GM12878 (cell line): ENCODE data around the gene SLC2A14. TPM values are rescaled to one million over a fixed set of nuclear protein-coding genes. Genes with fewer than 3 reads are reported as not detected.
"Not testable (repeated sequence)": the region's sequence is repeated elsewhere in the genome, so short reads cannot be mapped to it uniquely, and the experiment has no call there.

Experiments
- ATAC-seq: fragments of 200-7000 bp; cut with Tn5 transposase; 3 replicates; pipeline ENCODE4 v1.9.1; 2020; ENCODE audit warnings: mild to moderate bottlenecking, moderate library complexity
- BruUV-seq: library from RNA; stranded (reverse); fragments of 400-500 nt; replicated peaks from 2 replicates; lab custom pipeline; 2021; lab: Mats Ljungman, UMichigan
- CTCF ChIA-PET: fragments of 300-600 bp; sonication (Branson Sonifier 250); formaldehyde crosslinking; extraction: SDS; loops from one replicate; lab custom pipeline; 2021; ENCODE audit warnings: inconsistent platforms; lab: Yijun Ruan, JAX
- POLR2A ChIA-PET: fragments of 350-600 bp; formaldehyde crosslinking; extraction: SDS; loops from one replicate; lab custom pipeline; 2021; ENCODE audit warnings: inconsistent platforms; lab: Charles Lee
- RAD21 ChIA-PET: fragments of 300-600 bp; sonication (Branson Sonifier 250); formaldehyde crosslinking; loops from one replicate; lab custom pipeline; 2023; ENCODE audit warnings: antibody characterized with exemption; ENCODE audit not compliant: unreplicated experiment; lab: Charles Lee
- SMC1A ChIA-PET: fragments of 300-600 bp; sonication (Branson Sonifier 250); formaldehyde crosslinking; loops from one replicate; lab custom pipeline; 2023; ENCODE audit not compliant: unreplicated experiment, uncharacterized antibody; lab: Charles Lee
- DNase-seq: peaks from one replicate; pipeline ENCODE4 v3.0.0-alpha.2; 2011; ENCODE audit warnings: low read depth, low spot score
- FAIRE-seq: peaks from 3 replicates; lab custom pipeline; 2011; peaks lifted over from hg19 to GRCh38; lab: Jason Lieb, UNC
- H2AFZ ChIP-seq: 2 replicates; pipeline ENCODE4 v1.6.0; 2011; ENCODE audit warnings: low read depth, low read length, control low read depth; ENCODE audit not compliant: control insufficient read depth
- H3K27ac ChIP-seq: 2 replicates; pipeline ENCODE4 v1.5.1; 2011; ENCODE audit warnings: control low read depth; ENCODE audit not compliant: control insufficient read depth, insufficient read depth
- H3K27me3 ChIP-seq, 2 experiments: replicated peaks in 1 of 2; 2 replicates each; pipeline versions ENCODE4 v1.6.0 to v1.6.1; 2011; ENCODE audit warnings: low read length in 1 of 2; ENCODE audit not compliant: control insufficient read depth in 2 of 2, insufficient read depth in 2 of 2
- H3K36me3 ChIP-seq, 2 experiments: 2 replicates each; pipeline ENCODE4 v1.5.1; 2011; ENCODE audit warnings: low read length in 1 of 2; ENCODE audit not compliant: control insufficient read depth in 2 of 2, insufficient read depth in 2 of 2
- H3K4me1 ChIP-seq: 2 replicates; pipeline ENCODE4 v1.6.1; 2011; ENCODE audit warnings: mild to moderate bottlenecking, low read length, moderate library complexity, mixed read lengths; ENCODE audit not compliant: control insufficient read depth, insufficient read depth
- H3K4me2 ChIP-seq: 2 replicates; pipeline ENCODE4 v1.6.0; 2011; ENCODE audit warnings: control low read depth; ENCODE audit not compliant: control insufficient read depth, insufficient read depth
- H3K4me3 ChIP-seq: fragments of 200-600 bp; sonication (generic); 2 replicates; pipeline ENCODE4 v1.5.1; 2016
- H3K79me2 ChIP-seq: 2 replicates; pipeline ENCODE4 v1.6.0; 2011; ENCODE audit warnings: low read length; ENCODE audit not compliant: control insufficient read depth, insufficient read depth
- H3K9ac ChIP-seq: 2 replicates; pipeline ENCODE4 v1.8.0; 2011; ENCODE audit warnings: low read length, control low read depth, mixed read lengths; ENCODE audit not compliant: control insufficient read depth, insufficient read depth
- H3K9me3 ChIP-seq: replicated peaks from 3 replicates; pipeline ENCODE4 v1.5.1; 2011; ENCODE audit warnings: mild to moderate bottlenecking, low read length; ENCODE audit not compliant: control insufficient read depth, insufficient read depth
- H4K20me1 ChIP-seq: 2 replicates; pipeline ENCODE4 v1.6.0; 2011; ENCODE audit not compliant: control insufficient read depth, insufficient read depth
- CBFB ChIP-seq: IDR thresholded peaks from 2 replicates; pipeline ENCODE4 v1.6.1; 2016; ENCODE audit warnings: antibody characterized with exemption, low read depth
- CREB1 ChIP-seq: IDR thresholded peaks from 2 replicates; pipeline ENCODE4 v1.6.1; 2012; ENCODE audit warnings: low read depth, mild to moderate bottlenecking, inconsistent platforms
- HDAC2 ChIP-seq: fragments of 200-600 bp; sonication (generic); IDR thresholded peaks from 2 replicates; pipeline ENCODE4 v1.6.1; 2017
- HDAC6 ChIP-seq: fragments of 200-600 bp; sonication (generic); IDR thresholded peaks from one replicate; pipeline ENCODE4 v1.8.0; 2017; ENCODE audit warnings: antibody characterized with exemption; ENCODE audit not compliant: unreplicated experiment
- HDGF ChIP-seq: fragments of 450-650 bp; IDR thresholded peaks from 2 replicates; pipeline ENCODE4 v1.6.1; 2016; ENCODE audit warnings: antibody characterized with exemption
- MEF2A ChIP-seq: IDR thresholded peaks from 2 replicates; pipeline ENCODE4 v1.6.1; 2011; ENCODE audit warnings: low read depth, mild to moderate bottlenecking, low read length, moderate library complexity; ENCODE audit not compliant: insufficient read depth
- MLLT1 ChIP-seq: fragments of 450-650 bp; IDR thresholded peaks from 2 replicates; pipeline ENCODE4 v1.6.1; 2016; ENCODE audit warnings: mild to moderate bottlenecking
- SMARCA5 ChIP-seq: fragments of 450-650 bp; IDR thresholded peaks from 2 replicates; pipeline ENCODE4 v1.6.1; 2017; ENCODE audit warnings: mild to moderate bottlenecking
- WGBS: methylation state at CpG from one replicate; pipeline ENCODE4 v1.1.6; 2016; ENCODE audit warnings: low lambda C conversion rate; ENCODE audit not compliant: insufficient replicate concordance, insufficient coverage; ENCODE audit errors: missing lambda C conversion rate; 5-methylcytosine and 5-hydroxymethylcytosine counted together
- in situ Hi-C: fragments of 300-500 bp; cut with MboI; formaldehyde crosslinking; loops from 9 replicates; pipeline ENCODE4 v1.14.3; 2018; ENCODE audit warnings: mixed read lengths
- intact Hi-C: fragments of 100-400 bp; cut with micrococcal nuclease; formaldehyde crosslinking; loops from one replicate; pipeline ENCODE4 v1.14.2; 2022; ENCODE audit not compliant: unreplicated experiment
- polyA plus RNA-seq, 11 experiments: library from polyadenylated mRNA; depleted of rRNA in 4 of 11; unstranded in 6 of 11; stranded (reverse) in 5 of 11; fragments of >200 nt; fragmentation: Nextera tagmentation in 4 of 11; fragmentation: Illumina TruSeq in 1 of 11; extraction: Ambion mirVana in 4 of 11; extraction: Trizol in 1 of 11; gene quantifications; 1 replicate in 1 of 11; 2 replicates in 10 of 11; pipeline versions ENCODE4 v1.2.1 to v1.2.3, GENCODE V29; 2011 to 2016; ENCODE audit warnings: inconsistent platforms in 2 of 11, missing spikeins in 2 of 11, low read depth in 1 of 11
- total RNA-seq, 4 experiments: library from RNA; depleted of rRNA in 3 of 4; stranded (reverse); fragments of >200 nt in 3 of 4; fragmentation: Illumina TruSeq in 1 of 4; extraction: Trizol in 1 of 4; gene quantifications; 2 replicates each; pipeline versions ENCODE4 v1.2.1 to v1.2.3, GENCODE V29; 2013 to 2021
- TF ChIP-seq, protein P1 (sequence below): IDR thresholded peaks from 2 replicates; pipeline ENCODE4 v1.6.1; 2011; ENCODE audit warnings: low read depth, mild to moderate bottlenecking, low read length, moderate library complexity, borderline replicate concordance; ENCODE audit errors: extremely low read depth
- TF ChIP-seq, protein P2 (sequence below): fragments of 450-650 bp; IDR thresholded peaks from 2 replicates; pipeline ENCODE4 v1.6.1; 2017; ENCODE audit warnings: low read depth, mild to moderate bottlenecking, moderate library complexity
- TF ChIP-seq, protein P3 (sequence below): fragments of 450-650 bp; IDR thresholded peaks from 2 replicates; pipeline ENCODE4 v1.6.1; 2018; ENCODE audit warnings: borderline replicate concordance, mild to moderate bottlenecking; ENCODE audit not compliant: partially characterized antibody

Gene SLC2A14
- total and polyA plus RNA-seq, 10 of the 15 experiments (the other 5 are each of a cell fraction or from before 2014, with no cell fraction given): 0.05 to 0.69 (median 0.19) TPM; not detected in 1

GRCh38 chr12:7884689-7885088 is 12.0 kb upstream of the SLC2A14 start (continued):
- TF ChIP-seq, protein P1, sequence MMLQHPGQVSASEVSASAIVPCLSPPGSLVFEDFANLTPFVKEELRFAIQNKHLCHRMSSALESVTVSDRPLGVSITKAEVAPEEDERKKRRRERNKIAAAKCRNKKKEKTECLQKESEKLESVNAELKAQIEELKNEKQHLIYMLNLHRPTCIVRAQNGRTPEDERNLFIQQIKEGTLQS: no peak
- TF ChIP-seq, protein P2, sequence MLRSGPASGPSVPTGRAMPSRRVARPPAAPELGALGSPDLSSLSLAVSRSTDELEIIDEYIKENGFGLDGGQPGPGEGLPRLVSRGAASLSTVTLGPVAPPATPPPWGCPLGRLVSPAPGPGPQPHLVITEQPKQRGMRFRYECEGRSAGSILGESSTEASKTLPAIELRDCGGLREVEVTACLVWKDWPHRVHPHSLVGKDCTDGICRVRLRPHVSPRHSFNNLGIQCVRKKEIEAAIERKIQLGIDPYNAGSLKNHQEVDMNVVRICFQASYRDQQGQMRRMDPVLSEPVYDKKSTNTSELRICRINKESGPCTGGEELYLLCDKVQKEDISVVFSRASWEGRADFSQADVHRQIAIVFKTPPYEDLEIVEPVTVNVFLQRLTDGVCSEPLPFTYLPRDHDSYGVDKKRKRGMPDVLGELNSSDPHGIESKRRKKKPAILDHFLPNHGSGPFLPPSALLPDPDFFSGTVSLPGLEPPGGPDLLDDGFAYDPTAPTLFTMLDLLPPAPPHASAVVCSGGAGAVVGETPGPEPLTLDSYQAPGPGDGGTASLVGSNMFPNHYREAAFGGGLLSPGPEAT: no peak
- TF ChIP-seq SMARCA5 (no peak), CBFB (no peak), MLLT1 (no peak), HDAC2 (no peak), HDGF (no peak), MEF2A (no peak), CREB1 (no peak), HDAC6 (no peak)
- TF ChIP-seq, protein P3, sequence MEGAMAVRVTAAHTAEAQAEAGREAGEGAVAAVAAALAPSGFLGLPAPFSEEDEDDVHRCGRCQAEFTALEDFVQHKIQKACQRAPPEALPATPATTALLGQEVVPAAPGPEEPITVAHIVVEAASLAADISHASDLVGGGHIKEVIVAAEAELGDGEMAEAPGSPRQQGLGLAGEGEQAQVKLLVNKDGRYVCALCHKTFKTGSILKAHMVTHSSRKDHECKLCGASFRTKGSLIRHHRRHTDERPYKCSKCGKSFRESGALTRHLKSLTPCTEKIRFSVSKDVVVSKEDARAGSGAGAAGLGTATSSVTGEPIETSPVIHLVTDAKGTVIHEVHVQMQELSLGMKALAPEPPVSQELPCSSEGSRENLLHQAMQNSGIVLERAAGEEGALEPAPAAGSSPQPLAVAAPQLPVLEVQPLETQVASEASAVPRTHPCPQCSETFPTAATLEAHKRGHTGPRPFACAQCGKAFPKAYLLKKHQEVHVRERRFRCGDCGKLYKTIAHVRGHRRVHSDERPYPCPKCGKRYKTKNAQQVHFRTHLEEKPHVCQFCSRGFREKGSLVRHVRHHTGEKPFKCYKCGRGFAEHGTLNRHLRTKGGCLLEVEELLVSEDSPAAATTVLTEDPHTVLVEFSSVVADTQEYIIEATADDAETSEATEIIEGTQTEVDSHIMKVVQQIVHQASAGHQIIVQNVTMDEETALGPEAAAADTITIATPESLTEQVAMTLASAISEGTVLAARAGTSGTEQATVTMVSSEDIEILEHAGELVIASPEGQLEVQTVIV: no peak

DNA sequence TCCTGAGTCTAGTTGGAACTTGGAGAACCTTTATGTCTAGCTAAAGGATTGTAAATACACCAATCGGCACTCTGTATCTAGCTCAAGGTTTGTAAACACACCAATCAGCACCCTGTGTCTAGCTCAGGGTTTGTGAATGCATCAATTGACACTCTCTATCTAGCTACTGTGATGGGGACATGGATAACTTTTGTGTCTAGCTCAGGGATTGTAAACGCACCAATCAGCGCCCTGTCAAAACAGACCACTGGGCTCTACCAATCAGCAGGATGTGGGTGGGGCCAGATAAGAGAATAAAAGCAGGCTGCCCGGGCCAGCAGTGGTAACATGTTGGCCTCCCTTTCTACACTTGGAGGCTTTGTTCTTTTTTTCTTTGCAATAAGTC is 9.0 kb upstream of the SLC2A14 start:
- H4K20me1 ChIP-seq, H3K4me2 ChIP-seq, FAIRE-seq, H3K4me3 ChIP-seq, ATAC-seq, H2AFZ ChIP-seq, in situ Hi-C loops, intact Hi-C loops, H3K9me3 ChIP-seq, H3K27me3 ChIP-seq, H3K27ac ChIP-seq, BruUV-seq, POLR2A ChIA-PET, H3K9ac ChIP-seq, CTCF ChIA-PET, H3K79me2 ChIP-seq, H3K36me3 ChIP-seq, SMC1A ChIA-PET, H3K4me1 ChIP-seq, DNase-seq, RAD21 ChIA-PET: not testable (repeated sequence)
- 67% methylated on average over 4 of the region's 4 CpGs for whole genome bisulfite sequencing
